Stimulated activated naive CD8-positive, alpha-beta T cell treated with anti-CD3 and anti-CD28 coated beads, Interleukin-15, amount 100 ng/mL, for 72 hours (primary cell): ENCODE measurements around the gene JDP2.

Experiments
- ATAC-seq: fragments of 150-1000 bp; cut with Tn5 transposase; 2 replicates; pipeline ENCODE4 v1.10.0; 2021; ENCODE audit warnings: mild to moderate bottlenecking, moderate library complexity
- DNase-seq, 2 donors: peaks; one replicate each; pipeline ENCODE4 v3.0.0; 2021 to 2022
- H3K27ac Mint-ChIP-seq, 2 donors: one replicate each; pipeline ENCODE4 v1.8.0; 2022; ENCODE audit warnings: mild to moderate bottlenecking in 2 of 2, mixed read lengths in 2 of 2, moderate library complexity in 2 of 2
- H3K27me3 Mint-ChIP-seq: one replicate; pipeline ENCODE4 v1.8.0; 2022; ENCODE audit warnings: mixed read lengths
- H3K4me1 Mint-ChIP-seq: one replicate; pipeline ENCODE4 v1.8.0; 2022; ENCODE audit warnings: mild to moderate bottlenecking, mixed read lengths
- H3K4me3 Mint-ChIP-seq, 2 donors: one replicate each; pipeline ENCODE4 v1.8.0; 2022; ENCODE audit warnings: mild to moderate bottlenecking in 2 of 2, mixed read lengths in 2 of 2, moderate library complexity in 1 of 2
- H3K9me3 Mint-ChIP-seq, 2 donors: one replicate each; pipeline ENCODE4 v1.8.0; 2022; ENCODE audit warnings: mixed read lengths in 2 of 2

The JDP2 gene

DNA sequence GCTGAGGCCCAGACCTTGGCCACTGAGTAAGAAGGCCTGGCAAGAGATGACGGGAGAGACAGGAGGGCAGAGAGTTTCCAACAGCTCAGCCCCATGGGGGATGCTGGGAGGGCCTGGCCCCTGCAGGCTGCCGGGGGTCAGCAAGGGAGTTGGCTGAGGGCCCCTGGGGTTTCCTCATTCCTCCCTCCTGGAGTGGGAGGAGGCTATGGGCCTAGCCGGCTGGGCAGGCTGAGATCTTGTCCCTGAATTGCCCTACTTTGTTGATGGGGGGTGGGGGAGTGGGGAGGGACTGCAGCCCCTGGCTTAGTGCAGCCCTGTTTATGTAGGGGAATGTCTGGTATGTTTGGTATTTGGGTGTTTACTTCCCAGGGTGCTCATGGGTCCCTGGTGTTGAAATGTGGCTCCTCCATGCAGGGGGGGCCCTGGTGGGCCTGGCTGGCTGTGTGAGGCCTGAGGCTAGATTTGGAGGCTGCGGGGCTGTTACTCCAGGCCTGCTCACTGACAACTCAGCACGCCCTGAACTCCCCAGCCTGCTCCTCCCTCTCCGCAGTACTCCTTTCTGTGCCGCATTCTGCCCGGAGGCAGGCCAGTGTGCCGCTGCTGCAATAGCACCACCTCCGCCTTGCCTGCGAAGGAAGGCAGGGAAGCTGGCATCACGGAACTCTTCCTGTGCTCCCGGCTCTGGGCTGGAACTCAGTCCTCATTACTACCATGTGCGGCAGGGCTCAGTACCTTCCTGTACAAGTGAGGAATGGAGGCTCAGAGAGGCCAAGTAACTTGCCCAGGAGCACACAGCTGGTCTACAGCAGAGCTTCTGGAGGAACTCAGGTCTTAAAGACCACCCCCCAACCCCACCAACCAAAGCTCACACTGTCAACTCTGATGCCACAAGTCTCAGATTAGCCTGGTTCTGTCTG, 25.3 kb downstream of the JDP2 start:
- H3K4me3 Mint-ChIP-seq, result no peak overlapping the region
- H3K4me1 Mint-ChIP-seq, result no peaks in the 10 kb centered on the region
- no peak for DNase-seq
- H3K27me3 Mint-ChIP-seq, result peaks cover 29% of the 10 kb centered on the region
- H3K27ac Mint-ChIP-seq, result no peak overlapping the region
- no peaks in the 10 kb centered on the region for H3K9me3 Mint-ChIP-seq
- no peak for ATAC-seq

DNA sequence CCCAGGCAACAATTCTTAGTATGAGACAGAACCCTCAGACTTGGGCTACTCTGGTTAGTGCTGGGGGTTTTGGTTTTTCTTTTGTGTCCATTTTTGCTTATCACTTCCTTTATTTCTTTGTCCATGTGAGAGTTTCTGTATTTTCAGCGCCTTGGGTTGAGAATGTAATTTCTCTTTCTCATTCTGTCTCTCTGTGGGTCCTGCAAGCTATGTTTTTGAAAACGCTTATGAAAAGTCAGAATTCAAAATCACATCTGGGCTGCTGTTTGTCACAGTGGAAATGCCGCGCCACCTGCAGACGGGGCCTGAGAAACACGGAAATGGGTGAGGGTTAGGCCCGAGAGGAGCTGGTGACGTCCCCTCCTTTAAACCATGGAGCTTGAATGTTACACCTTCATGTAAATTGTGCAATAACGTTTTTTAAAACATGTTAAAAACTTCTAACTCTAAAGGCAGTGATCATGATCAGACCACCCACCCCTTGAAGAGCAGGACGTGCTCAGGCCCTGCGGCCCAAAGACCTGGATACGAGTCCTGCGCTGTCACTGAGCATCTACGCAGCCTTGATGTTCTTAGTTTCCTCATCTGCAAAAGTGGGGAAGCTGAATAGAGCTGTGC, 26.1 kb downstream of the JDP2 start:
- H3K9me3 Mint-ChIP-seq, result no peaks in the 10 kb centered on the region
- H3K27ac Mint-ChIP-seq, result peak overlapping the region in 1 of 2 donors; percentile 42
- DNase-seq (no peak), ATAC-seq (peak; percentile 48)
- H3K27me3 Mint-ChIP-seq, result peaks cover 22% of the 10 kb centered on the region
- H3K4me3 Mint-ChIP-seq, result no peak overlapping the region
- H3K4me1 Mint-ChIP-seq, result peaks cover 6% of the 10 kb centered on the region

DNA sequence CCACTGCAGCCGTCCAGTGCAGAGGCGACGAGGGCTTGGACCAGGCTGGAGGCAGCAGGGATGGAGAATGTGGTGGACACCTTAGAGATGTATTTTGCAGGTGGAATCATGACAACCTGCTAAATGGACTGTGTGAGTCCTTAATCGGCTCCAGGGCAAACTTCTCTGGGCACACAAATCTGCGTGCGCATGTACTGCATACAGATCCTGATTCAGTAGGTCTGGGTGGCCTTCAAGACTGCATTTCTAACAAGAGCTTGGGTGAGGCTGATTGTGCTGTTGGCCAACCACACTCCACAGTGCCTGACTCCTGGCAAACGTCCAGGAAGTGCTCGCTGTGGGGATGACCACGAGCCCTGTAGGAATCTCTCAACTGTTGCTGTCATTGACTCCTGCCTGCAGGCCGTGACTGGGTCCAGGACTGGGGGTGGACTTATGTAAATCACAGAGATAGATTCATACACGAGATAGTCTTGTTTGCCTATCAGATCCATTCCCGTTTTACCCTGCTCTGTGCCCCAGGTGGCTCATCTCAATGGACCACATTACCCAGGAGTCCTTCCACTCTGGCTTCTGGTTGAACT, 27.2 kb downstream of the JDP2 start:
- Mint-ChIP-seq H3K9me3 (no peaks in the 10 kb centered on the region), H3K4me1 (peaks cover 7% of the 10 kb centered on the region), H3K4me3 (no peak overlapping the region), H3K27ac (no peak overlapping the region), H3K27me3 (peaks cover 13% of the 10 kb centered on the region)
- DNase-seq (no peak), ATAC-seq (no peak)

DNA sequence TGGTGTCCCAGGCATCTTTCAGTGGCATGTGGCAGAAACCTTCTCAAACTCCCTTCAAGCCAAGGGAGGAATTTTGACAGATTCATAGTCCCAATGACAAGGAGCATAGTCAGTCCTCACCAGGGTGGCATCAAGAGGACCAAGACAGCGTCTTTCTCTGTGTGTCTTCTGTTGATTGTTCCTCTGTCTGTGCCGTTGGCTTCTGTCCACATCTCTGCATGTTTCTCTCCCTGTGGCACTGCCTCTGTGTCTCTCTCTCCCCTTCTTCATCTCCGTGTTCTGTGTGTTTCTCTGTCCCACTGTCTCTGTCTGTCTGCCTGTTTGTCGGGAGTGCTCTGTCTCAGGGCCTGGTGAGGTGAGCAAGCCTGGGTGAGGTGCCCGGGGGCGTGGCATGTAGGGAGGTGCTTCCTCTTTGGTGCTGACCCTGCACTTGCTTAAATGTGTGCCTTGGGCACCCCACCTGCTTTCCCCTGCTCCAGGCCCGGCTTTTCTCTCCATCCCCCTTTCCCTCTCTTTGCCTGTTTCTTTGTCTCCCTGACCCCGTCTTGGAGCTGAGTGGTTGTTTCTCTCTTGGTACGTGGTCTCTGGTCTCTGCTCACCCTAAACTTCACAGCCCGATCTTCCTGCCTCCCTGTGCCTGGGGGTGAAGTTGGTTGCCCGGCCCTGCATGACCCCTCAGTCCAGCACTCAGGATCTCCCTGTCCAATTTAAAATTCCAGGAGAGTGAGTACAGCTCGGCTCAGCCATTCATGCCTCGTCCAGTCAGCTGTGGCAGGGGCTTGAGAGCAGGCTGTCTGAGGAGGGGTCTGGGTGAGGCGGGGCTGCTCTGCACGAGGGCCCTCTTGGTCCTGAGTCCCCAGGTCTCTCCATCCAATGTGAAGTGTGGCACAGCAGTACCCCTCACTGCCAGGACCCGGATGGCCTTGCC, 28.5 kb downstream of the JDP2 start:
- Mint-ChIP-seq H3K4me3 (no peak overlapping the region), H3K27ac (peak overlapping the region; percentile 49 to 56), H3K4me1 (peaks cover 7% of the 10 kb centered on the region), H3K27me3 (peaks cover 2% of the 10 kb centered on the region), H3K9me3 (no peaks in the 10 kb centered on the region)
- no peak for DNase-seq
- ATAC-seq, result no peak

DNA sequence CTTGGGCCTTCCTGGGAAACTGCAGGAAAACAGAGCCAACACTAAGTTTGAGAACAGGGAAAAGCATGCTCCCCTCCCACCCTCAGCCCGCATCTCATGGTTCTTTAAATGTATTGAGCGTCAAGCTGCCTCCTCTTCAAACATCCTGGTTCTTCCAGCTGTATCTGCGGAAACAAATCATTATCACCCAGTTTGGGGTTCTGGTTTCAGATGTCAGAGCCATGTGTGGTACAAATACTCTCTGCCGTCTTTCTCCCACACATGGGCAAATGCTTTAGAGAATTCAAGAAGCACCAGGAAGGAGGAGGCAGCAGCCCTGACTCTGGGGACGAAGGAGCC, 29.1 kb downstream of the JDP2 start:
- no peak for ATAC-seq
- H3K9me3 Mint-ChIP-seq, result no peaks in the 10 kb centered on the region
- no peaks in the 10 kb centered on the region for H3K27me3 Mint-ChIP-seq
- H3K4me1 Mint-ChIP-seq, result peaks cover 7% of the 10 kb centered on the region
- H3K4me3 Mint-ChIP-seq, result no peak overlapping the region
- DNase-seq, result no peak
- peak overlapping the region in 1 of 2 donors; percentile 87 for H3K27ac Mint-ChIP-seq

DNA sequence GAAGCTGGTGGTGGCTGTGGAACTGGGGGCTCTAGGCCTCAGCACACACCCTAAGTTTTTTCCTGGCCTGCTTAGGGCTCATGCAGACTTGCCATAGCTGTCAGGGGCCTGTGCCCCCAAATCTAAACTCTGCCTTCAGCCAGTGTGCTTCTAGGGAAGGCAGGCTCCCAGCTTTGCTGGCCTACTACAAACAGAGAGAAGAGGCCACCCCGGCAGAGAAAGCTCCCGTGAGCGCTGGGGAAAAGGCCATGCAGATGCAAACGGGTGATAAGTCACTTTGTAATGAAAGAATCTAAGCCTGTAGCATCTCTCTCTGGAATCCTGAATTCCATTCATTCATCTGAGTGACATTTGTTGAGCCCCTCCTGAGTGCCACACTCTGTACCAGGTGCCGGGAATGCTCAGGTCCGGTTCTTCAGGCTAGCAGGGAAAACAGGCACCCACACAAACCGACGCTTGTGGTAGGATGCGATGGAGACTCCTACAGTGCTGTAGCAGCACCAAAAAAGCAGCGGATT, 29.9 kb downstream of the JDP2 start:
- ATAC-seq (no peak), DNase-seq (no peak)
- H3K27ac Mint-ChIP-seq, result no peak overlapping the region
- H3K9me3 Mint-ChIP-seq, result no peaks in the 10 kb centered on the region
- no peak overlapping the region for H3K4me3 Mint-ChIP-seq
- peaks cover 7% of the 10 kb centered on the region for H3K4me1 Mint-ChIP-seq
- H3K27me3 Mint-ChIP-seq, result no peaks in the 10 kb centered on the region

DNA sequence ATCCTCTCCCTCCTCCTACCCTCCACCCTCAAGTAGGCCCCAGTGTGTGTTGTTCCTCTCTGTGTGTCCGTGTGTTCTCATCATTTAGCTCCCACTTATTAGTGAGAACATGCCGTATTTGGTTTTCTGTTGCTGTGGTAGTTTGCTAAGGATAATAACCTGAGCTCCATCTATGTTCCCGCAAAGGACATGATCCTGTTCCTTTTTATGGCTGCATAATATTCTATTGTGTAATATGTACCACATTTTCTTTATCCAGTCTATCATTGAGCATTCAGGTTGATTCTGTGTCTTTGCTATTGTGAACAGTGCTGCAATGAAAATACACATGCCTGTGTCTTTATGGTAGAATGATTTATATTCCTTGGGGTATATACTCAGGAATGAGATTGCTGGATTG, 30.5 kb downstream of the JDP2 start:
- DNase-seq (no peak), ATAC-seq (no peak)
- H3K4me3 Mint-ChIP-seq, result no peak overlapping the region
- no peaks in the 10 kb centered on the region for H3K27me3 Mint-ChIP-seq
- no peaks in the 10 kb centered on the region for H3K9me3 Mint-ChIP-seq
- H3K4me1 Mint-ChIP-seq, result peaks cover 7% of the 10 kb centered on the region
- H3K27ac Mint-ChIP-seq, result no peak overlapping the region

DNA sequence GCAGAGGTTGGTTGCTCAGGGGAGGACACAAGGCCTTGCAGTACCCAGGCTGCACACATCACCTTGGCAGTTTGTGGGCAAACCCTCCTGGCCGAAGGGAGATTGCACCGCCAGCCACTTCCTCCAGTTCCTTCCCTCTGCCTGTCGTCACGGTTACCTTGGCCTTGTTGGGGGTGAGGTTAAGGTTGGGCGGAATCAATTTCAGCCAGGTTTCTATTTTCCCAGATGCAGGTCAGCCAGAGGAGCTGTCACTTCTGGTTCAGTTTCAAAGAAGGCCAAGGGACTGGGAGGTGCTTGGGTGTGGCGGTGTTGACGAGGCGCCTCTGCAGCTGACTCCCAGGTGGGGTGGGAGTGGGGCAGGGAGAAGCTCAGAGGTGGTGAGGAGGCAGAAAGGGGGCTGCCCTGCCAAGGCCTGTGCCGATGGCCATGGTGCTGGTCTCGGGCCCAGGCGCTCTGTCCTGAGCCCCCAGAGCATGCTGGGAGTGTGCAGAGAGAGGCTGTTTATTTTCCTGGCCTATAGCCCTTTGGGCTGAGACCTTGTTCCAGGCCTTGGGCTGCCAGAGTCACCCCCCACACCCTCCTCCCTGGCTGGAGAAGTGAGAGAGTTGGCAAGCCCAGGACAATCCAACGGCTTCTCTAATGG, 31.4 kb downstream of the JDP2 start:
- peak; percentile 20 for ATAC-seq
- H3K4me1 Mint-ChIP-seq, result peaks cover 7% of the 10 kb centered on the region
- no peak for DNase-seq
- H3K9me3 Mint-ChIP-seq, result no peaks in the 10 kb centered on the region
- no peaks in the 10 kb centered on the region for H3K27me3 Mint-ChIP-seq
- H3K27ac Mint-ChIP-seq, result peak overlapping the region in 1 of 2 donors; percentile 24
- H3K4me3 Mint-ChIP-seq, result no peak overlapping the region

DNA sequence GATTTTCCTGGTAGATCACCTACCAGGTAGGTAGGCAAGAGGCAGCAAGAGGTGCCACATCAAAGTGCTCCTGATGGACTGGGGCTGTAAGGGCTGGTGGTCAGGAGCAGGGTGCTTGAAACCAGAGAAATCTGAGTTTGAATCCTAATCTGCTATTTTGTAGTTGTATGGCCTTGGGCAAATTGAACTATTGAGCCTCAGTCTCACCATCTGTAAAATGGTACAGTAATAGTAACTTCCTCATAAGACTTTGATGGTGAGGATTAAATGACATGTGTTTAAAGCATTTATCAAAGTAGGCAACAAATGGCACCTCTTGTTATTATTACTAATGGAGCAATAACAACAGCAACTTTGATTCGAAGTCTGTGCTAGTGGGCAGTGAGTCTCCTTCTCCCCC, 32.0 kb downstream of the JDP2 start:
- Mint-ChIP-seq H3K9me3 (no peaks in the 10 kb centered on the region), H3K4me3 (no peak overlapping the region), H3K4me1 (peaks cover 7% of the 10 kb centered on the region), H3K27me3 (no peaks in the 10 kb centered on the region), H3K27ac (no peak overlapping the region)
- ATAC-seq (no peak), DNase-seq (no peak)

DNA sequence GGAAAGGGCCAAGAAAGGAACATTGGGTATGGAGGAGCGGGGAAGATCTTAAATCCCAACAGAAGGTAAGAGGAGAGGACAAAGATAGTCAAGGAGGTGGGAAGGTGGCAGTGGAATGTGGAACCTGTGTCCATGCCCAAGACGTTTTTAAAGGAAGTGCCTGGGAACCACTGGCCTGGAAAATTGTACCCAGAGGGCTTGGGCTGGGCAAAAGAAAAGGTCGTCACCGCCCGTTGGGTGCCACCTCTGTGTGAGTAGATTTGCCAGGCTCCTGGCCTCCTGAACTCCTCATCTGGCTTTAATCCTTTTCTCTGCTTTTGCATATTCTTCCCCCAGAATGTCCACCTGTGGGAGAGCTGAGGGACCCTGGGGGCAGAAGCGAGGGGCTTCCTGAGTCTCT, 32.6 kb downstream of the JDP2 start:
- Mint-ChIP-seq H3K9me3 (no peaks in the 10 kb centered on the region), H3K4me1 (peaks cover 7% of the 10 kb centered on the region), H3K27ac (no peak overlapping the region), H3K27me3 (no peaks in the 10 kb centered on the region), H3K4me3 (no peak overlapping the region)
- ATAC-seq (no peak), DNase-seq (no peak)

DNA sequence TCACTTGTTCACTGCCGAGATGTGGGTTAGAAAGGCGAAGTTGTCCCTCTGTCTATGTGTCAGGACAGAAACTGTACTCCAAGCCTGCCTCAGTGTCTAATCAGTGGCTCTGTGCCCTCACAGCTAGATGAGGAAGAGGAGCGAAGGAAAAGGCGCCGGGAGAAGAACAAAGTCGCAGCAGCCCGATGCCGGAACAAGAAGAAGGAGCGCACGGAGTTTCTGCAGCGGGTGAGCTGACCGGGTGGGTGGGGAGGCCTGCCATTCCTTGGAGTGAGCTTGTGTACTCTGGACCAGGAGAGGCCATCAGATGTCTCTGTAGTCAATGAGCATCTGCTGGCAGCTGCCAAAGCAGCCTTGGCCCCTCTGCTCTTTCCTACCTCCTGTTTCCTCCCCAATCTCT, 33.5 kb downstream of the JDP2 start:
- H3K27ac Mint-ChIP-seq, result no peak overlapping the region
- H3K27me3 Mint-ChIP-seq, result no peaks in the 10 kb centered on the region

DNA sequence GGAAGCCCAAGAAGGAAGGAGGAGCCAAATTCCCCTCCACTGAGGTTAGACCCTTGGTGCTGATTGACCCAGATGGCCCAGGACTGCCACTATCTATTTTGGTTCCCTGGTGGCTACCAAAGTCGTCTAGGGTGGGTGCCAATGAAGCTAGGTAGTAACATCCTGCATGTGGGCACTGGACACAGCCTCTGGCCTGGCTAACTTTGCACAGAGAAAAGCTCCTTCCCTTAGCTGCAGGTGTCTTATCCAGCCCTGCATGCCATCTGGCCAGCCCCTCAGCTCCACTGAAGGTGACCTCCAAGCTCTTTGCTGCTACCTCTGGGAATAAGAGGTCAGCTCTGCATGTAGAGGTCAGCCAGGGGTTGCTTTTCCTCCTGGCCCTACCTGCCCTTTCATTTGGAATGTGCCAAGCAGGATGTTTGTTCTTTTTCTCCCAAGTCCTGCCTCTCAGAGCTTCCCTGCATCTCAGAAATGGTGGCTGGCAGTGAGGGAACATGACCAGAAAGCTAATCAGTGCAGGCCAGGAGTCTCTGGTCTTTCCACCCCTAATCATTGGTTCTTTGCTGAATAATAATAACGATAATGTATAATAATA, 34.0 kb downstream of the JDP2 start:
- no peaks in the 10 kb centered on the region for H3K27me3 Mint-ChIP-seq
- no peak for ATAC-seq
- no peak overlapping the region for H3K4me3 Mint-ChIP-seq
- H3K27ac Mint-ChIP-seq, result no peak overlapping the region
- no peaks in the 10 kb centered on the region for H3K9me3 Mint-ChIP-seq
- DNase-seq, result no peak
- H3K4me1 Mint-ChIP-seq, result peaks cover 12% of the 10 kb centered on the region

More for the DNA sequence above, 33.5 kb downstream of the JDP2 start:
- ATAC-seq (no peak), DNase-seq (no peak)
- Mint-ChIP-seq H3K4me1 (peaks cover 7% of the 10 kb centered on the region), H3K9me3 (no peaks in the 10 kb centered on the region), H3K4me3 (no peak overlapping the region)

DNA sequence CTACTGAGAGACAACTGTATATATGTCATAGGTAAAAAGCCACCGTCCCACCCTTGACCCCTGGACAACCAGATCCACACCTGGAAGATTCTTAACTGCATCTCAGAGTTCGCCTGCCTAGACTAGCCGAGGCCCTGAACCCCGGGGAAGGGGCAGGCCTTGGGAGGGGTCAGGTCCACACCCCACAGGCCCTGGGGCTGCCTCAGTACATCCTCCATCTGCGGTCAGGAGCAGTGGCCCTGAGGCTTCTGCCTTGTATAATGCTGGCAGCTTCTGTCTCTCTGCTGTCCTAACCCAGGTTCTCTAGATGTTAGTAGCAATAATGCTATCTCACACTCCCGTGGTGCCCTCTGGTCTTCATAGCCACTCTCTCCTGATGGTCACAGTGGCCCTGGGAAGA, 36.8 kb downstream of the JDP2 start:
- peaks cover 7% of the 10 kb centered on the region for H3K4me1 Mint-ChIP-seq
- DNase-seq (no peak), ATAC-seq (no peak)
- no peaks in the 10 kb centered on the region for H3K27me3 Mint-ChIP-seq
- no peak overlapping the region for H3K27ac Mint-ChIP-seq
- no peak overlapping the region for H3K4me3 Mint-ChIP-seq
- H3K9me3 Mint-ChIP-seq, result no peaks in the 10 kb centered on the region

DNA sequence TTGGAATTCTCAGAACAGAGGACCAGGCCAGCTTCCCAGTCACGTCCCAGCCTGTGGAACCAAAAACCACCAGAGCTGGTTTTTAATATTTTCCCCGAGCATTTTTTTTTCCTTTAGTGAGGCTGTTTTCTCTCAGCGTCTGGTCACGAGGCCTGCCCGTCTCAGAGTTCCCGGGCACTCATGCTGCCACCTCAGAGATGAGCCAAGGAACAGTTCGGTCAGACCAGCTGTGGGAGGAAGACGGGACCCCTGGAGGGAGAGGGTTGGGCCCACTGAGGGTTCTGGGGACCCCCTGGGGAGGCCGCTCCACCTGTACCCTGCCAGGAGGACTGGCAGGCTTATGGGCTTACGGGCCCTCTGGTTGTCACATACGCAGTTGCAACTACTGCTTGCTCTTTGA, 39.9 kb downstream of the JDP2 start:
- Mint-ChIP-seq H3K27me3 (no peaks in the 10 kb centered on the region), H3K27ac (no peak overlapping the region), H3K9me3 (no peaks in the 10 kb centered on the region), H3K4me1 (peaks cover 7% of the 10 kb centered on the region), H3K4me3 (no peak overlapping the region)
- no peak for ATAC-seq
- DNase-seq, result no peak
